Prostate gland (tissue), 2 donors: ENCODE measurements around the gene SLC51B. TPM values are rescaled to one million over a fixed set of nuclear protein-coding genes. Genes with fewer than 3 reads are reported as not detected.

Source experiments
- DNase-seq: peaks from one replicate; pipeline ENCODE4 v3.0.0-alpha.2; 2019; ENCODE audit warnings: low spot score
- H3K27ac ChIP-seq, 2 donors: fragments of 200-600 bp; sonication (generic); 2 replicates each; pipeline ENCODE4 v1.5.1; 2017 to 2019
- H3K27me3 ChIP-seq: fragments of 200-600 bp; sonication (generic); replicated peaks from 2 replicates; pipeline ENCODE4 v1.5.1; 2019; ENCODE audit not compliant: insufficient read depth
- H3K36me3 ChIP-seq, 2 donors: fragments of 200-600 bp; sonication (generic); 1 replicate in 1 of 2; 2 replicates in 1 of 2; pipeline versions ENCODE4 v1.5.1 to v1.8.1; 2017 to 2019
- H3K4me1 ChIP-seq: fragments of 200-600 bp; sonication (generic); replicated peaks from 2 replicates; pipeline ENCODE4 v1.5.1; 2019
- H3K4me3 ChIP-seq, 2 donors: fragments of 200-600 bp; sonication (generic); 2 replicates each; pipeline ENCODE4 v1.5.1; 2017 to 2019
- H3K9me3 ChIP-seq: fragments of 200-600 bp; sonication (generic); 2 replicates; pipeline ENCODE4 v1.5.1; 2017
- POLR2A ChIP-seq: fragments of 450-650 bp; IDR thresholded peaks from one replicate; pipeline ENCODE4 v1.6.1; 2016; ENCODE audit warnings: antibody characterized with exemption, mild to moderate bottlenecking
- POLR2AphosphoS5 ChIP-seq: sonication (generic); formaldehyde crosslinking; IDR thresholded peaks from one replicate; pipeline ENCODE4 v1.6.1; 2017; ENCODE audit warnings: antibody characterized with exemption
- WGBS: methylation state at CpG from one replicate; pipeline ENCODE4 v1.1.5; 2018; 5-methylcytosine and 5-hydroxymethylcytosine counted together
- intact Hi-C: fragments of 100-400 bp; cut with DNase I; formaldehyde crosslinking; loops from one replicate; pipeline ENCODE4 v1.14.2; 2022
- total RNA-seq, 2 donors: library from RNA; depleted of rRNA; stranded (reverse); fragments of >200 nt; gene quantifications; one replicate each; pipeline ENCODE4 v1.1.0, GENCODE V29; 2016
- TF ChIP-seq, protein P1 (sequence below), 4 experiments: fragments of 200-600 bp in 2 of 4; fragments of 450-650 bp in 2 of 4; sonication (generic) in 2 of 4; IDR thresholded peaks; 1 replicate in 3 of 4; 2 replicates in 1 of 4; pipeline ENCODE4 v1.5.1; 2016 to 2019; ENCODE audit warnings: antibody characterized with exemption in 4 of 4, mild to moderate bottlenecking in 2 of 4, moderate library complexity in 2 of 4

Gene SLC51B
- total RNA-seq, 2 donors from 2014 or later: 0.68 TPM; not detected in 1

DNA sequence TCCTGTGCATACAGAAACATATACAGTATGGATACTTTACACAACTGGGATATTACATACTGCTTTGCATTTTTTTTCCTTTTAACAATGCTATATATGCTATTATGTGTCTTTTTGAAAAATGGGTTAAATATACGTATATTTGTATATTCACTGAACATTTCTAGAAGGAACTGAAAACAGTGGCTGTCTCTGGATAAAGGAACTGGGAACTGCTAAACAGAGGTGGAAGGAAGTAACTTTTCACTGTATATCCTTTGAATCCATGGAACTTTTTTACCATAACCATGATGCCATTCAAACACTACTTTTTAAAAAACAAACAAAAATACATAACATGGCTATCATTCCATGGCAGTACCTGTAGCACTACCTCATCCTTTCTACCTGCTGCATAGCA is 17.6 kb upstream of the SLC51B start:
- intact Hi-C loops: no loop called here
- Histone ChIP-seq H3K27ac (no peak overlapping the region), H3K4me3 (no peak overlapping the region), H3K4me1 (peaks cover 6% of the 10 kb centered on the region), H3K9me3 (no peaks in the 10 kb centered on the region), H3K27me3 (no peaks in the 10 kb centered on the region), H3K36me3 (no peaks in the 10 kb centered on the region)
- TF ChIP-seq, protein P1, sequence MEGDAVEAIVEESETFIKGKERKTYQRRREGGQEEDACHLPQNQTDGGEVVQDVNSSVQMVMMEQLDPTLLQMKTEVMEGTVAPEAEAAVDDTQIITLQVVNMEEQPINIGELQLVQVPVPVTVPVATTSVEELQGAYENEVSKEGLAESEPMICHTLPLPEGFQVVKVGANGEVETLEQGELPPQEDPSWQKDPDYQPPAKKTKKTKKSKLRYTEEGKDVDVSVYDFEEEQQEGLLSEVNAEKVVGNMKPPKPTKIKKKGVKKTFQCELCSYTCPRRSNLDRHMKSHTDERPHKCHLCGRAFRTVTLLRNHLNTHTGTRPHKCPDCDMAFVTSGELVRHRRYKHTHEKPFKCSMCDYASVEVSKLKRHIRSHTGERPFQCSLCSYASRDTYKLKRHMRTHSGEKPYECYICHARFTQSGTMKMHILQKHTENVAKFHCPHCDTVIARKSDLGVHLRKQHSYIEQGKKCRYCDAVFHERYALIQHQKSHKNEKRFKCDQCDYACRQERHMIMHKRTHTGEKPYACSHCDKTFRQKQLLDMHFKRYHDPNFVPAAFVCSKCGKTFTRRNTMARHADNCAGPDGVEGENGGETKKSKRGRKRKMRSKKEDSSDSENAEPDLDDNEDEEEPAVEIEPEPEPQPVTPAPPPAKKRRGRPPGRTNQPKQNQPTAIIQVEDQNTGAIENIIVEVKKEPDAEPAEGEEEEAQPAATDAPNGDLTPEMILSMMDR (IDR thresholded peaks at IDR 0.05): no peak
- TF ChIP-seq POLR2A (no peak), POLR2AphosphoS5 (no peak)
- no peak for DNase-seq
- 83% methylated on average over 1 of the region's 1 CpG for WGBS

DNA sequence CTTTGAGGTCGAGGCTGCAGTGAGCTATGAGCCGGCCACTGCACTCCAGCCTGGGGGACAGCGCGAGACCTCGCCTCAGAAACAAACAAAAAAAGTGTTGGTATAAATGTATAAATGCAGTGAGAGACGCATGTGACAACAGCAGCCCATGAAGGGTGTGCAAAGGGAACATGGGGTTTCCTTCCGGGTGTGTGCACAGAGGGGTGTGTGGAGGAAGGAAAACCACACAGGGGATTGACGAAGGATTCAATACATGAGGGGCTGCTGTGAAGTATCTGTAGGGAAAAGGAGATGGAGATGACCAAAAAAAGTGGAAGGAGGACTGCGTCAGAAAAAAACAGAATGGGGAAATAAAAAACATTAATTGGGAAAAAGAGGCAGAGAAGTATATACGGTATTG is 16.8 kb upstream of the SLC51B start:
- no peak for DNase-seq
- Histone ChIP-seq H3K27me3 (no peaks in the 10 kb centered on the region), H3K4me3 (peak overlapping the region; percentile 86 to 87), H3K36me3 (no peaks in the 10 kb centered on the region), H3K9me3 (no peaks in the 10 kb centered on the region), H3K4me1 (peaks cover 6% of the 10 kb centered on the region), H3K27ac (no peak overlapping the region)
- 44% methylated on average over 10 of the region's 10 CpGs for WGBS
- TF ChIP-seq, protein P1 (IDR thresholded peaks at IDR 0.05): no peak
- TF ChIP-seq POLR2AphosphoS5: no peak
- TF ChIP-seq POLR2A: no peak
- intact Hi-C loops: no loop called here

DNA sequence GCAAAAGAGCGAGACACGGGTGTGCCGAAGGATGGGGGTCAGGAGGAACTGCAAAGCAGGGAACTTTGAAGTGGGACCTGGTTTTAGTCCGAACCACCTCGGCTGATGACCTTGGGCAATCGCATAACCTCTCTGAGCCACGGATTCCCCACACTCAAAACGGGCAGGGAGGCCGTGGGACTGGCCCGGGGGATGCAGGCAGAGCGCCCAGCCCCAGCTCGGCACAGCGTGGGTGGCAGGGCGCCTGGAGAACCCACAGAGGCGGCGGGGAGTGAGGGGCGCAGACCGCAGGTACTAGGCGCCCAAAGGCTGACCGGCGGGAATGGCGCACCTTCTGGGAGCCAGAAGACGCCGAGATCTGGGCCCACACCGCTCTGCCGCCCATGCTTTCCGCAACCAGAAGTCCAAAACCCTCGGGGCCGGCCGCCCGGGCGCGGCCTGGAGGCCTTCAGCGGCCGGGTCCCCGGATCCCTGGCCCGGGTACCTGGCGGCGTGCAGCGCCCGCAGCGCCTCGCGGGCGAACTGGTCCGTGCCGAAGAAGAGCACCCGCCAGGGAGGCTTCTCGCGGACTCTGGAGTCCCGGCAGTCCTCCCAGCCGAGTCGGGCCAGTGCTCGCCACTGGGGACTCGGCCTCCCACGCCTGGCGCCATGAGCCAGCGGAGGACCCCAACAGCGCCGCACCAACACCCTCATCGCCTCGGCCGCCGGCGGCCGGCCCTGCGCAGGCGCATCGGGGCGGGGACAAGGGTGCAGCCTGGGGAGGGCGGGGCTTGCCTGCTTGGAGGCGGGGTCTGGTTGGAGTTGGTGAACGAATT is 16.1 kb upstream of the SLC51B start, which contains the start of gene MTFMT:
TSS of gene MTFMT (minus strand) at position 719 of the 815 bp plus-strand sequence. CDS start at position 693, 26 bp downstream.
- Histone ChIP-seq H3K9me3 (no peaks in the 10 kb centered on the region), H3K4me3 (peak within 1 kb of the TSS; percentile 86 to 87), H3K27ac (peak within 1 kb of the TSS; percentile 70 to 71), H3K36me3 (no peaks in the 10 kb centered on the region), H3K27me3 (no peaks in the 10 kb centered on the region), H3K4me1 (peaks cover 6% of the 10 kb centered on the region)
- peak; percentile 87 for TF ChIP-seq POLR2AphosphoS5
- TF ChIP-seq, protein P1 (IDR thresholded peaks at IDR 0.05): peak in 2 of 4 experiments; percentile 27 to 29
- peak; percentile 95 for TF ChIP-seq POLR2A
- intact Hi-C loops: no loop called here
- peak; percentile 87 for DNase-seq
- WGBS: under 1% methylated on average over 73 of the region's 73 CpGs

DNA sequence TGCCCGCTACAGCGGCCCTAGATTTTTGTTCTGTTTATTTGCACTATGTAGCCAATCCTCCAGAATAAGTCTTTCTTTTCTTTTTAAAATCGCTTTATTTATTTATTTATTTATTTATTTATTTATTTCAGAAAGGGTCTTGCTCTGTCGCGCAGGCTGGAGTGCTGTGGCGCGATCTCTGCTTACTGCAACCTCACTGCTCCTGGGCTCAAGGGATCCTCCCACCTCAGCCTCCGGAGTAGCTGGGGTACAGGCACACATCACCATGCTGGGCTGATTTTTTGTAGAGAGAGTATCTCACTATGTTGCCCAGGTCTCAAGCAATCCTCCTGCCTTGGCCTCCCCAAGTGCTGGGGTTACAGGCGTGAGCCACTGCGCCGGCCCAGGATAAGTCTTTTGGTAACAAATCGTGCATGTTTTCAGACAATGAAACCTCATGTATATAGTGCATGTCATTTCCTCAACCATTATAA is 15.4 kb upstream of the SLC51B start:
- Histone ChIP-seq H3K27me3 (no peaks in the 10 kb centered on the region), H3K36me3 (no peaks in the 10 kb centered on the region), H3K4me1 (peaks cover 6% of the 10 kb centered on the region), H3K4me3 (peak overlapping the region; percentile 86 to 87), H3K27ac (peak overlapping the region in 1 of 2 donors; percentile 71), H3K9me3 (no peaks in the 10 kb centered on the region)
- 62% methylated on average over 12 of the region's 12 CpGs for WGBS
- DNase-seq: no peak
- intact Hi-C loops: loop anchor here (5.0 to 10.0 kb wide), 2 partner anchors 158 to 245 kb away; partner anchors contain the start of gene CLPX
- TF ChIP-seq POLR2AphosphoS5: no peak
- TF ChIP-seq, protein P1 (IDR thresholded peaks at IDR 0.05): no peak
- TF ChIP-seq POLR2A: no peak
